ENCODE measurements around the gene TPD52L1.

GRCh38 chr6:125142618-125143017 is 11.0 kb upstream of the TPD52L1 start:
- no peak for TF ChIP-seq CTCF (IDR thresholded peaks at IDR 0.05)
- TF ChIP-seq POLR2A (IDR thresholded peaks at IDR 0.05) = no peak

All from testis (tissue), 2 donors.